Measurements from ENCODE around the gene PRR23B.

Gene PRR23B

GRCh38 chr3:139020036-139020867, 474 bp downstream of the PRR23B start:
- no peaks in the 10 kb centered on the region for H3K36me3 ChIP-seq (ENCODE audit: control insufficient read depth, insufficient read depth, low read length)
- H3K27me3 ChIP-seq (replicated peaks; ENCODE audit: control insufficient read depth, insufficient read depth, low read length, poor library complexity, severe bottlenecking) = no peaks in the 10 kb centered on the region
- no peak for DNase-seq
- H3K27ac ChIP-seq (ENCODE audit: insufficient read depth, low read length, poor library complexity, severe bottlenecking) = no peak overlapping the region
- no peaks in the 10 kb centered on the region for H3K4me1 ChIP-seq (ENCODE audit: control insufficient read depth, insufficient read depth, low read length, poor library complexity, severe bottlenecking)
- H3K4me3 ChIP-seq (ENCODE audit: insufficient read depth, low read depth, low read length, poor library complexity, severe bottlenecking) = no peak overlapping the region
- no peaks in the 10 kb centered on the region for H3K9me3 ChIP-seq (ENCODE audit: control insufficient read depth, low read length)

- Histone ChIP-seq H3K4me1 (ENCODE audit: control insufficient read depth, insufficient read depth, low read length, poor library complexity, severe bottlenecking) (no peaks in the 10 kb centered on the region), H3K27me3 (replicated peaks; ENCODE audit: control insufficient read depth, insufficient read depth, low read length, poor library complexity, severe bottlenecking) (no peaks in the 10 kb centered on the region), H3K36me3 (ENCODE audit: control insufficient read depth, insufficient read depth, low read length) (no peaks in the 10 kb centered on the region), H3K4me3 (ENCODE audit: insufficient read depth, low read depth, low read length, poor library complexity, severe bottlenecking) (no peak overlapping the region), H3K27ac (ENCODE audit: insufficient read depth, low read length, poor library complexity, severe bottlenecking) (no peak overlapping the region), H3K9me3 (ENCODE audit: control insufficient read depth, low read length) (no peaks in the 10 kb centered on the region)
- no peak for DNase-seq
Observed at GRCh38 chr3:139016430-139017048, 4.2 kb downstream of the PRR23B start.

- Histone ChIP-seq H3K4me1 (ENCODE audit: control insufficient read depth, insufficient read depth, low read length, poor library complexity, severe bottlenecking) (no peaks in the 10 kb centered on the region), H3K27me3 (replicated peaks; ENCODE audit: control insufficient read depth, insufficient read depth, low read length, poor library complexity, severe bottlenecking) (no peaks in the 10 kb centered on the region), H3K27ac (ENCODE audit: insufficient read depth, low read length, poor library complexity, severe bottlenecking) (no peak within 1 kb of the TSS), H3K9me3 (ENCODE audit: control insufficient read depth, low read length) (no peaks in the 10 kb centered on the region), H3K4me3 (ENCODE audit: insufficient read depth, low read depth, low read length, poor library complexity, severe bottlenecking) (no peak within 1 kb of the TSS), H3K36me3 (ENCODE audit: control insufficient read depth, insufficient read depth, low read length) (no peaks in the 10 kb centered on the region)
- no peak for DNase-seq
Observed at GRCh38 chr3:139006051-139006716, 14.5 kb downstream of the PRR23B start, which contains the start of gene PRR23A. Gene PRR23A (minus strand): TSS chr3:139006268. CDS start chr3:139006268, 0 bp downstream.

- H3K4me3 ChIP-seq (ENCODE audit: insufficient read depth, low read depth, low read length, poor library complexity, severe bottlenecking) = no peak overlapping the region
- H3K27ac ChIP-seq (ENCODE audit: insufficient read depth, low read length, poor library complexity, severe bottlenecking) = no peak overlapping the region
- H3K9me3 ChIP-seq (ENCODE audit: control insufficient read depth, low read length) = no peaks in the 10 kb centered on the region
- H3K27me3 ChIP-seq (replicated peaks; ENCODE audit: control insufficient read depth, insufficient read depth, low read length, poor library complexity, severe bottlenecking) = no peaks in the 10 kb centered on the region
- DNase-seq = no peak
- H3K36me3 ChIP-seq (ENCODE audit: control insufficient read depth, insufficient read depth, low read length) = no peaks in the 10 kb centered on the region
- H3K4me1 ChIP-seq (ENCODE audit: control insufficient read depth, insufficient read depth, low read length, poor library complexity, severe bottlenecking) = no peaks in the 10 kb centered on the region
Observed at GRCh38 chr3:139005356-139005993, 15.3 kb downstream of the PRR23B start.

GRCh38 chr3:138995706-138996105, 25.0 kb downstream of the PRR23B start:
- H3K27ac ChIP-seq (ENCODE audit: insufficient read depth, low read length, poor library complexity, severe bottlenecking) = no peak overlapping the region
- no peaks in the 10 kb centered on the region for H3K36me3 ChIP-seq (ENCODE audit: control insufficient read depth, insufficient read depth, low read length)
- H3K27me3 ChIP-seq (replicated peaks; ENCODE audit: control insufficient read depth, insufficient read depth, low read length, poor library complexity, severe bottlenecking) = no peaks in the 10 kb centered on the region
- H3K4me1 ChIP-seq (ENCODE audit: control insufficient read depth, insufficient read depth, low read length, poor library complexity, severe bottlenecking) = no peaks in the 10 kb centered on the region
- DNase-seq = no peak
- H3K4me3 ChIP-seq (ENCODE audit: insufficient read depth, low read depth, low read length, poor library complexity, severe bottlenecking) = no peak overlapping the region
- no peaks in the 10 kb centered on the region for H3K9me3 ChIP-seq (ENCODE audit: control insufficient read depth, low read length)

- H3K36me3 ChIP-seq (ENCODE audit: control insufficient read depth, insufficient read depth, low read length) = no peaks in the 10 kb centered on the region
- H3K9me3 ChIP-seq (ENCODE audit: control insufficient read depth, low read length) = no peaks in the 10 kb centered on the region
- H3K27me3 ChIP-seq (replicated peaks; ENCODE audit: control insufficient read depth, insufficient read depth, low read length, poor library complexity, severe bottlenecking) = no peaks in the 10 kb centered on the region
- no peaks in the 10 kb centered on the region for H3K4me1 ChIP-seq (ENCODE audit: control insufficient read depth, insufficient read depth, low read length, poor library complexity, severe bottlenecking)
- no peak overlapping the region for H3K27ac ChIP-seq (ENCODE audit: insufficient read depth, low read length, poor library complexity, severe bottlenecking)
- no peak for DNase-seq
- no peak overlapping the region for H3K4me3 ChIP-seq (ENCODE audit: insufficient read depth, low read depth, low read length, poor library complexity, severe bottlenecking)
Observed at GRCh38 chr3:138987181-138987580, 33.5 kb downstream of the PRR23B start.

GRCh38 chr3:138985932-138986331, 34.8 kb downstream of the PRR23B start:
- DNase-seq = no peak
- Histone ChIP-seq H3K36me3 (ENCODE audit: control insufficient read depth, insufficient read depth, low read length) (no peaks in the 10 kb centered on the region), H3K27ac (ENCODE audit: insufficient read depth, low read length, poor library complexity, severe bottlenecking) (no peak overlapping the region), H3K27me3 (replicated peaks; ENCODE audit: control insufficient read depth, insufficient read depth, low read length, poor library complexity, severe bottlenecking) (no peaks in the 10 kb centered on the region), H3K9me3 (ENCODE audit: control insufficient read depth, low read length) (no peaks in the 10 kb centered on the region), H3K4me3 (ENCODE audit: insufficient read depth, low read depth, low read length, poor library complexity, severe bottlenecking) (no peak overlapping the region), H3K4me1 (ENCODE audit: control insufficient read depth, insufficient read depth, low read length, poor library complexity, severe bottlenecking) (no peaks in the 10 kb centered on the region)

- H3K27me3 ChIP-seq (replicated peaks; ENCODE audit: control insufficient read depth, insufficient read depth, low read length, poor library complexity, severe bottlenecking) = no peaks in the 10 kb centered on the region
- H3K4me3 ChIP-seq (ENCODE audit: insufficient read depth, low read depth, low read length, poor library complexity, severe bottlenecking) = no peak overlapping the region
- no peaks in the 10 kb centered on the region for H3K4me1 ChIP-seq (ENCODE audit: control insufficient read depth, insufficient read depth, low read length, poor library complexity, severe bottlenecking)
- H3K27ac ChIP-seq (ENCODE audit: insufficient read depth, low read length, poor library complexity, severe bottlenecking) = no peak overlapping the region
- H3K36me3 ChIP-seq (ENCODE audit: control insufficient read depth, insufficient read depth, low read length) = no peaks in the 10 kb centered on the region
- H3K9me3 ChIP-seq (ENCODE audit: control insufficient read depth, low read length) = no peaks in the 10 kb centered on the region
- DNase-seq = no peak
Observed at GRCh38 chr3:138984816-138985215, 35.9 kb downstream of the PRR23B start.

- no peaks in the 10 kb centered on the region for H3K4me1 ChIP-seq (ENCODE audit: control insufficient read depth, insufficient read depth, low read length, poor library complexity, severe bottlenecking)
Observed at GRCh38 chr3:138976047-138976446, 44.7 kb downstream of the PRR23B start.

More at GRCh38 chr3:138976047-138976446, 44.7 kb downstream of the PRR23B start:
- no peaks in the 10 kb centered on the region for H3K36me3 ChIP-seq (ENCODE audit: control insufficient read depth, insufficient read depth, low read length)
- H3K4me3 ChIP-seq (ENCODE audit: insufficient read depth, low read depth, low read length, poor library complexity, severe bottlenecking) = no peak overlapping the region
- H3K27ac ChIP-seq (ENCODE audit: insufficient read depth, low read length, poor library complexity, severe bottlenecking) = no peak overlapping the region
- no peaks in the 10 kb centered on the region for H3K9me3 ChIP-seq (ENCODE audit: control insufficient read depth, low read length)
- no peaks in the 10 kb centered on the region for H3K27me3 ChIP-seq (replicated peaks; ENCODE audit: control insufficient read depth, insufficient read depth, low read length, poor library complexity, severe bottlenecking)
- no peak for DNase-seq

All from effector memory CD4-positive, alpha-beta T cell (primary cell).